AG10803 (cell line): Measurements from ENCODE around the gene PBX2.
"Not testable (repeated sequence)": the region's sequence is repeated elsewhere in the genome, so short reads cannot be mapped to it uniquely, and the experiment has no call there.

ENCODE experiments used
- DNase-seq: peaks from one replicate; pipeline ENCODE4 v3.0.0; 2010; ENCODE audit warnings: low read depth
- H3K4me3 ChIP-seq: 2 replicates; pipeline ENCODE4 v1.5.1; 2011; ENCODE audit warnings: mild to moderate bottlenecking, low read length, control low read depth
- CTCF ChIP-seq: conservative IDR thresholded peaks from 2 replicates; pipeline ENCODE4 v1.5.1; 2011; ENCODE audit warnings: mild to moderate bottlenecking, low read length, control low read depth, inconsistent platforms

Gene PBX2

GRCh38 chr6:32189742-32190053 is 304 bp downstream of the PBX2 start:
- TF ChIP-seq CTCF: no peak
- DNase-seq: no peak

GRCh38 chr6:32189069-32189741 is 797 bp downstream of the PBX2 start:
- TF ChIP-seq CTCF: no peak
- H3K4me3 ChIP-seq: peak overlapping the region; percentile 79
- DNase-seq: no peak

More at GRCh38 chr6:32189742-32190053, 304 bp downstream of the PBX2 start:
- peak overlapping the region; percentile 79 for H3K4me3 ChIP-seq

- peak; percentile 34 for DNase-seq
These were observed 1.5 kb downstream of the PBX2 start for GRCh38 chr6:32188381-32189068.

GRCh38 chr6:32187725-32188380 is 2.1 kb downstream of the PBX2 start:
- DNase-seq: not testable (repeated sequence)
- H3K4me3 ChIP-seq: peak overlapping the region; percentile 79

More at GRCh38 chr6:32188381-32189068, 1.5 kb downstream of the PBX2 start:
- no peak; the same call in 1 of the 2 replicates for TF ChIP-seq CTCF
- H3K4me3 ChIP-seq: peak overlapping the region; percentile 79

- no peak overlapping the region for H3K4me3 ChIP-seq
- TF ChIP-seq CTCF: no peak
These were observed 2.8 kb downstream of the PBX2 start for GRCh38 chr6:32187009-32187709.

GRCh38 chr6:32186151-32186840 is 3.7 kb downstream of the PBX2 start:
- not testable (repeated sequence) for H3K4me3 ChIP-seq, DNase-seq

More at GRCh38 chr6:32187009-32187709, 2.8 kb downstream of the PBX2 start:
- DNase-seq: no peak

- not testable (repeated sequence) for H3K4me3 ChIP-seq
- peak; percentile 88 for DNase-seq
These were observed 4.3 kb downstream of the PBX2 start for GRCh38 chr6:32185681-32186131.

GRCh38 chr6:32184084-32184640 is 5.8 kb downstream of the PBX2 start, which contains the start of gene AGER:
AGER (minus strand) TSS chr6:32184253; CDS start chr6:32184222, 31 bp downstream.
- DNase-seq: no peak
- no peak within 1 kb of the TSS for H3K4me3 ChIP-seq
- TF ChIP-seq CTCF: no peak
